ENCODE measurements around the gene DTD1. TPM values are rescaled to one million over a fixed set of nuclear protein-coding genes. Genes with fewer than 3 reads are reported as not detected.

DTD1 gene
- total RNA-seq, 4 donors from 2014 or later, result 31.0 to 49.8 (median 39.7) TPM

GRCh38 chr20:18632196-18632789 is 44.4 kb downstream of the DTD1 start:
- Histone ChIP-seq H3K4me3 (no peak overlapping the region), H3K4me1 (no peaks in the 10 kb centered on the region), H3K9me3 (no peaks in the 10 kb centered on the region), H3K36me3 (peaks cover 0 to 31% (median 0%) of the 10 kb centered on the region in 3 donors), H3K27ac (no peak overlapping the region), H3K27me3 (no peaks in the 10 kb centered on the region)
- WGBS, 2 donors, result 13 to 16% methylated on average over 7 of the region's 7 CpGs
- peak; percentile 17 to 33 for DNase-seq (ENCODE audit: low spot score in 2 of 2)
- TF ChIP-seq CTCF (IDR thresholded peaks at IDR 0.05) (peak; percentile 58 to 81 (median 71)), POLR2A (IDR thresholded peaks at IDR 0.05) (no peak), EP300 (IDR thresholded peaks at IDR 0.05) (no peak)

GRCh38 chr20:18633411-18633810 is 45.6 kb downstream of the DTD1 start:
- TF ChIP-seq CTCF (IDR thresholded peaks at IDR 0.05) (no peak), POLR2A (IDR thresholded peaks at IDR 0.05) (no peak), EP300 (IDR thresholded peaks at IDR 0.05) (no peak)
- H3K4me1 ChIP-seq, result no peaks in the 10 kb centered on the region
- no peaks in the 10 kb centered on the region for H3K27me3 ChIP-seq
- H3K27ac ChIP-seq, result peak overlapping the region in 1 of 4 donors; percentile 45
- no peak overlapping the region for H3K4me3 ChIP-seq
- WGBS, 2 donors, result 40 to 53% methylated on average over 2 of the region's 2 CpGs
- peaks cover 0 to 28% (median 0%) of the 10 kb centered on the region in 3 donors for H3K36me3 ChIP-seq
- no peak for DNase-seq (ENCODE audit: low spot score in 2 of 2)
- no peaks in the 10 kb centered on the region for H3K9me3 ChIP-seq

GRCh38 chr20:18634501-18634900 is 46.6 kb downstream of the DTD1 start:
- Histone ChIP-seq H3K4me1 (peaks cover 0 to 2% (median 0%) of the 10 kb centered on the region in 4 donors), H3K27ac (peak overlapping the region in 1 of 4 donors; percentile 46), H3K36me3 (peaks cover 0 to 21% (median 0%) of the 10 kb centered on the region in 3 donors), H3K27me3 (no peaks in the 10 kb centered on the region), H3K4me3 (no peak overlapping the region), H3K9me3 (no peaks in the 10 kb centered on the region)
- DNase-seq (ENCODE audit: low spot score in 2 of 2), result no peak
- TF ChIP-seq EP300 (IDR thresholded peaks at IDR 0.05) (no peak), POLR2A (IDR thresholded peaks at IDR 0.05) (no peak), CTCF (IDR thresholded peaks at IDR 0.05) (no peak)
- 89 to 91% methylated on average over 5 of the region's 5 CpGs for WGBS, 2 donors

GRCh38 chr20:18635380-18635779 is 47.5 kb downstream of the DTD1 start:
- 100% methylated on average over 1 of the region's 1 CpG for WGBS, 2 donors
- Histone ChIP-seq H3K9me3 (no peaks in the 10 kb centered on the region), H3K27ac (peak overlapping the region in 1 of 4 donors; percentile 30), H3K36me3 (peaks cover 0 to 16% (median 0%) of the 10 kb centered on the region in 3 donors), H3K4me1 (peaks cover 0 to 6% (median 0%) of the 10 kb centered on the region in 4 donors), H3K27me3 (no peaks in the 10 kb centered on the region), H3K4me3 (no peak overlapping the region)
- TF ChIP-seq POLR2A (IDR thresholded peaks at IDR 0.05) (no peak), EP300 (IDR thresholded peaks at IDR 0.05) (no peak), CTCF (IDR thresholded peaks at IDR 0.05) (no peak)
- DNase-seq (ENCODE audit: low spot score in 2 of 2), result no peak

GRCh38 chr20:18637224-18637623 is 49.4 kb downstream of the DTD1 start:
- TF ChIP-seq CTCF (IDR thresholded peaks at IDR 0.05), result no peak
- no peak for TF ChIP-seq EP300 (IDR thresholded peaks at IDR 0.05)
- TF ChIP-seq POLR2A (IDR thresholded peaks at IDR 0.05), result no peak
- no peaks in the 10 kb centered on the region for H3K9me3 ChIP-seq
- H3K27ac ChIP-seq, result no peak overlapping the region
- 81 to 86% methylated on average over 5 of the region's 5 CpGs for WGBS, 2 donors
- H3K4me1 ChIP-seq, result peaks cover 0 to 6% (median 0%) of the 10 kb centered on the region in 4 donors
- no peak overlapping the region for H3K4me3 ChIP-seq
- no peaks in the 10 kb centered on the region for H3K27me3 ChIP-seq
- DNase-seq (ENCODE audit: low spot score in 2 of 2), result no peak
- peaks cover 0 to 5% (median 0%) of the 10 kb centered on the region in 3 donors for H3K36me3 ChIP-seq
